GM13977 (cell line): ENCODE data around the gene AREL1.
"Not testable (repeated sequence)": the region's sequence is repeated elsewhere in the genome, so short reads cannot be mapped to it uniquely, and the experiment has no call there.

Source experiments
- DNase-seq: peaks from one replicate; pipeline ENCODE4 v3.0.0; 2012; ENCODE audit warnings: low spot score
- CTCF ChIP-seq: IDR thresholded peaks from 2 replicates; pipeline ENCODE4 v1.5.1; 2012; ENCODE audit warnings: mild to moderate bottlenecking, control low read depth; ENCODE audit not compliant: insufficient read depth; ENCODE audit errors: extremely low read depth, missing control alignments
- in situ Hi-C: fragments of 300-500 bp; cut with MboI; formaldehyde crosslinking; loops from one replicate; pipeline ENCODE4 v1.12.0; 2022; ENCODE audit warnings: low sequenced_read_pairs, low pct_unique_long_range_greater_than_20kb, mixed read lengths, inconsistent platforms; ENCODE audit not compliant: unreplicated experiment

Gene AREL1, protein sequence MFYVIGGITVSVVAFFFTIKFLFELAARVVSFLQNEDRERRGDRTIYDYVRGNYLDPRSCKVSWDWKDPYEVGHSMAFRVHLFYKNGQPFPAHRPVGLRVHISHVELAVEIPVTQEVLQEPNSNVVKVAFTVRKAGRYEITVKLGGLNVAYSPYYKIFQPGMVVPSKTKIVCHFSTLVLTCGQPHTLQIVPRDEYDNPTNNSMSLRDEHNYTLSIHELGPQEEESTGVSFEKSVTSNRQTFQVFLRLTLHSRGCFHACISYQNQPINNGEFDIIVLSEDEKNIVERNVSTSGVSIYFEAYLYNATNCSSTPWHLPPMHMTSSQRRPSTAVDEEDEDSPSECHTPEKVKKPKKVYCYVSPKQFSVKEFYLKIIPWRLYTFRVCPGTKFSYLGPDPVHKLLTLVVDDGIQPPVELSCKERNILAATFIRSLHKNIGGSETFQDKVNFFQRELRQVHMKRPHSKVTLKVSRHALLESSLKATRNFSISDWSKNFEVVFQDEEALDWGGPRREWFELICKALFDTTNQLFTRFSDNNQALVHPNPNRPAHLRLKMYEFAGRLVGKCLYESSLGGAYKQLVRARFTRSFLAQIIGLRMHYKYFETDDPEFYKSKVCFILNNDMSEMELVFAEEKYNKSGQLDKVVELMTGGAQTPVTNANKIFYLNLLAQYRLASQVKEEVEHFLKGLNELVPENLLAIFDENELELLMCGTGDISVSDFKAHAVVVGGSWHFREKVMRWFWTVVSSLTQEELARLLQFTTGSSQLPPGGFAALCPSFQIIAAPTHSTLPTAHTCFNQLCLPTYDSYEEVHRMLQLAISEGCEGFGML

DNA sequence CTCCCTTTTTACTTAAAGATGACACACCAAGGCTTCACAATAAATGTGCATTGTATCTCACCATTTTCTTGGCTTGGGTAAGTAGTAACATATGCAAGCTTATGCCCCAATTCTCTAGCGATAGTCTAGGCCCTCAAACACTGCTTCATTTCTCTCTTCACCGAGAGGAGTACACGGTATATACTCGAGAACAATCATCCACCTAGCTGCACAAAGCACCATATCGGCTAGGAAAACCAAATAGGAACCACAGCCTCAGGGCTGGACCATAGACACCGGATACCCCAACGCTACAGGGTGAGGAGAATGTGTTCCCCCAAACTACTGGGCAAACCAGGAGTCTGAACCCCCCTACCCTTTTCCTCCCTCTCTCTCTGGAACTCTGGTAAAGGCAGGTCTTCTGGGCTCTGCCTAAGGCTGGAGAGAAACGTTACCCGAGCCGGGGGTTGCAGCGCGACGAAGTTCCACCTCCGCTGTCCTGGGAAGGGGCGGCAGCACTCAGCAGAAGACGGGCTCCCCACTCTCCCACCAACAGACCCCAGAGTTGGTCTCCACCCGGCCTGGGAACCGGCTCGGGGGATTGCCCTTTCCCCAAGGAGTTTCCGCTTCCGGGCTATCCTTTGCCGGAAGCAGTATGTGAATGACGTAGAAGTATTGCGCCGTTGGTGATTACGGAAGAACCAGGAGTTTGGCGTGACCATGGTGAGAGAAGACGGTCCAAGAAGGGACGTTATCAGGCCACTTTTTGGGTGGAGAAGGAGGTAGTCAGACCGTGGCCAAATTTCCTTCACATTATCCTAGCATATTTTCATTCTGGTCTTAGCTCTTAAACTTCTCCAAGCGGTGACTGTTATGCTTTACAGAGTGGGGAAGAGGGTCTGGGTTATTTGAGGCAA is at the start of gene AREL1, which contains the start of gene FCF1:
Gene AREL1 (minus strand): TSS at position 582 of the 896 bp plus-strand sequence. CDS start 27,465 bp downstream, outside the sequence.
Gene FCF1 (plus strand): TSS at position 646 of the 896 bp plus-strand sequence. CDS start 54 bp downstream, at position 700.
- peak; percentile 92 for DNase-seq
- no peak for TF ChIP-seq CTCF
- in situ Hi-C loops = no loop called here

DNA sequence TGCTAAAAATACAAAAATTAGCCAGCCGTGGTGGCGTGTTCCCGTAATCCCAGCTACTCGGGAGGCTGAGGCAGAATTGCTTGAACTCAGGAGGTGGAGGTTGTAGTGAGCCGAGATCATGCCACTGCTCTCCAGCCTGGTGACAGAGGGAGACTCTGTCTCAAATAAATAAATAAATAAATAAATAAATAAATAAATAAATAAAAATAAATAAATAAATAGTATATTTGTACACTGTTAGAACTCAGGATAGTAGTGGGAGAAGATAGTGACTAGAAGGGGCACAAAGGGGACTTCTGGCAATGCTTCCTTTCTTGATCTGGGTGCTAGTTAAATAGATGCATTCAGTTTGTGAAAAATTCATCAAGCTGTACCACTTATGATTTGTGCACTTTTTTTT is 45.6 kb upstream of the AREL1 start:
- in situ Hi-C loops, DNase-seq: not testable (repeated sequence)

DNA sequence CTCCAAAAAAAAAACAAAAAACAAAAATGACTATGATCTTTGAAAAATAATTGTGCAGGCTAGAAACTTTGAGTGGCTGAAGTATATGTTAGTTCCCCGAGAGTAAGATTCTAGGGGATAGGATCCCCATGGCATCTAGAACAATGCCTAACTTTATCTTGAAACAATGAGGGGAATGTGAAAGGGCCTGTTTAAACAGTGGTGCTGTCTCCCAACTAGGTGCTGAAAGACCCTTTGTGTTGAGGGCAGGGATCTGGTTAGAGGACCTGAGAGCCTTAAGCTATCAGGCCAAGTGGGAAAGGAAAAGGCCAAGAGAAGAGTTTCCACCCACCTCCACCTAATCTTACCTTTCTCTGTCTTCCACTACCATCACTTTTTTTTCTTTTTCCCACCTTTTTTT is 43.4 kb upstream of the AREL1 start:
- in situ Hi-C loops = no loop called here
- no peak for TF ChIP-seq CTCF
- DNase-seq = no peak

DNA sequence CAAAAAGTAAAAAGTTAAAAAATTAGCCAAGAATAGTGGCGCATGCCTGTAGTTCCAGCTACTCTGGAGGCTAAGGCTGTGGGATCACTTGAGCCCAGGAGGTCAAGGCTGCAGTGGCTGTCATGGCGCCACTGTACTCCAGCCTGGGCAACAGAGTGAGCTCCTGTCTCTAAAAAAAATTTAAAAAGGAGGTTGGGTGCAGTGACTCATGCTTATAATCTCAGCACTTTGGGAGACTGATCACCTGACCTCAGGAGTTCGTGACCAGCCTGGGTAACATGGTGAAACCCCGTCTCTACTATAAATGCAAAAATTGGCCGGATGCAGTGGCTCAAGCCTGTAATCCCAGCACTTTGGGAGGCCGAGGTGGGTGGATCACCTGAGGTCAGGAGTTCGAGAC is 42.0 kb upstream of the AREL1 start:
- in situ Hi-C loops = no loop called here
- TF ChIP-seq CTCF = no peak
- no peak for DNase-seq

- no peak for TF ChIP-seq CTCF
- in situ Hi-C loops = no loop called here
- no peak for DNase-seq
Measured at GRCh38 chr14:74754157-74754556, 41.3 kb upstream of the AREL1 start.

DNA sequence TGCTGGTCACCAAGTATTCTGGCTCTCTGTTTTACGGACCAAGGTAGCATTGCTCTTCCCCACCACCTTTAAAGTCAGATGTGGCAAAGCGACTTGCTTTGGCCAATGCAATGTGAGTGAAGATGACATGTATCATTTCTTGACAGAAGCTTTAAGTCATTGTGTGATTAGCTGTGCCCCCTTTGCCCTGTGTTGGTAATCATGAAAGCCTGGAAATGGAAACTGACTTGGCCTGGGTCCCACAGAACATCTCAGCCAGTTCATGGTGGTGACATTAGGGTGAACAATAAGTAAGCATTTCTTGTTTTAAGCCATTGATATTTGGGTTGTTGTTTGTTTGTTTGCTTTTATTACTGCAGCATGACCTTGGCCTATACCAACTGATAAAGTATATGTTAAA is 34.4 kb upstream of the AREL1 start:
- no peak for DNase-seq
- no peak for TF ChIP-seq CTCF
- in situ Hi-C loops = no loop called here
